ENCODE results near the gene CENPO.
"Not testable (repeated sequence)": the region's sequence is repeated elsewhere in the genome, so short reads cannot be mapped to it uniquely, and the experiment has no call there.

CENPO gene

GRCh38 chr2:24768601-24769000, 24.6 kb upstream of the CENPO start:
- H3K27ac Mint-ChIP-seq, result no peak overlapping the region
- peaks cover 7% of the 10 kb centered on the region for H3K4me1 Mint-ChIP-seq (ENCODE audit: low read depth)
- no peak for DNase-seq (ENCODE audit: low spot score)
- H3K4me3 Mint-ChIP-seq, result no peak overlapping the region
- H3K36me3 Mint-ChIP-seq (ENCODE audit: low read depth), result peaks cover 15% of the 10 kb centered on the region
- no peaks in the 10 kb centered on the region for H3K27me3 Mint-ChIP-seq (ENCODE audit: low read depth)
- H3K9me3 Mint-ChIP-seq, result no peaks in the 10 kb centered on the region

GRCh38 chr2:24771061-24771460, 22.2 kb upstream of the CENPO start:
- no peak overlapping the region for H3K27ac Mint-ChIP-seq
- no peak for DNase-seq (ENCODE audit: low spot score)
- H3K4me1 Mint-ChIP-seq (ENCODE audit: low read depth), result peaks cover 7% of the 10 kb centered on the region
- peaks cover 6% of the 10 kb centered on the region for H3K36me3 Mint-ChIP-seq (ENCODE audit: low read depth)
- no peaks in the 10 kb centered on the region for H3K9me3 Mint-ChIP-seq
- no peak overlapping the region for H3K4me3 Mint-ChIP-seq
- H3K27me3 Mint-ChIP-seq (ENCODE audit: low read depth), result no peaks in the 10 kb centered on the region

GRCh38 chr2:24771764-24772586, 21.2 kb upstream of the CENPO start:
- Mint-ChIP-seq H3K36me3 (ENCODE audit: low read depth) (peaks cover 6% of the 10 kb centered on the region), H3K4me3 (no peak overlapping the region), H3K27ac (no peak overlapping the region), H3K9me3 (no peaks in the 10 kb centered on the region), H3K4me1 (ENCODE audit: low read depth) (no peaks in the 10 kb centered on the region), H3K27me3 (ENCODE audit: low read depth) (peaks cover 6% of the 10 kb centered on the region)
- DNase-seq (ENCODE audit: low spot score), result no peak

- Mint-ChIP-seq H3K4me3 (no peak overlapping the region), H3K4me1 (ENCODE audit: low read depth) (no peaks in the 10 kb centered on the region), H3K27ac (no peak overlapping the region), H3K36me3 (ENCODE audit: low read depth) (peaks cover 6% of the 10 kb centered on the region), H3K27me3 (ENCODE audit: low read depth) (peaks cover 10% of the 10 kb centered on the region), H3K9me3 (no peaks in the 10 kb centered on the region)
- no peak for DNase-seq (ENCODE audit: low spot score)
These were observed 18.9 kb upstream of the CENPO start for GRCh38 chr2:24774373-24774772.

- DNase-seq (ENCODE audit: low spot score), result no peak
- Mint-ChIP-seq H3K27me3 (ENCODE audit: low read depth) (peaks cover 17% of the 10 kb centered on the region), H3K9me3 (no peaks in the 10 kb centered on the region), H3K27ac (no peak overlapping the region), H3K4me1 (ENCODE audit: low read depth) (no peaks in the 10 kb centered on the region), H3K36me3 (ENCODE audit: low read depth) (no peaks in the 10 kb centered on the region), H3K4me3 (no peak overlapping the region)
These were observed 14.1 kb upstream of the CENPO start for GRCh38 chr2:24779116-24779515.

GRCh38 chr2:24783641-24784040, 9.6 kb upstream of the CENPO start:
- H3K27ac Mint-ChIP-seq, result no peak overlapping the region
- H3K9me3 Mint-ChIP-seq, result no peaks in the 10 kb centered on the region
- H3K4me3 Mint-ChIP-seq, result no peak overlapping the region
- H3K36me3 Mint-ChIP-seq (ENCODE audit: low read depth), result no peaks in the 10 kb centered on the region
- H3K4me1 Mint-ChIP-seq (ENCODE audit: low read depth), result no peaks in the 10 kb centered on the region
- no peak for DNase-seq (ENCODE audit: low spot score)
- peaks cover 7% of the 10 kb centered on the region for H3K27me3 Mint-ChIP-seq (ENCODE audit: low read depth)

GRCh38 chr2:24785671-24786321, 7.4 kb upstream of the CENPO start:
- H3K27me3 Mint-ChIP-seq (ENCODE audit: low read depth), result peaks cover 7% of the 10 kb centered on the region
- no peaks in the 10 kb centered on the region for H3K4me1 Mint-ChIP-seq (ENCODE audit: low read depth)
- no peaks in the 10 kb centered on the region for H3K36me3 Mint-ChIP-seq (ENCODE audit: low read depth)
- H3K4me3 Mint-ChIP-seq, result no peak overlapping the region
- no peak overlapping the region for H3K27ac Mint-ChIP-seq
- no peak for DNase-seq (ENCODE audit: low spot score)
- no peaks in the 10 kb centered on the region for H3K9me3 Mint-ChIP-seq

- no peaks in the 10 kb centered on the region for H3K9me3 Mint-ChIP-seq
- no peak for DNase-seq (ENCODE audit: low spot score)
- H3K4me1 Mint-ChIP-seq (ENCODE audit: low read depth), result peaks cover 6% of the 10 kb centered on the region
- peaks cover 3% of the 10 kb centered on the region for H3K27me3 Mint-ChIP-seq (ENCODE audit: low read depth)
- no peak overlapping the region for H3K27ac Mint-ChIP-seq
- no peak overlapping the region for H3K4me3 Mint-ChIP-seq
- H3K36me3 Mint-ChIP-seq (ENCODE audit: low read depth), result no peaks in the 10 kb centered on the region
These were observed 5.7 kb upstream of the CENPO start for GRCh38 chr2:24787532-24787931.

- Mint-ChIP-seq H3K27ac (no peak overlapping the region), H3K27me3 (ENCODE audit: low read depth) (no peaks in the 10 kb centered on the region)
These were observed 4.4 kb upstream of the CENPO start for GRCh38 chr2:24788816-24789215.

GRCh38 chr2:24791452-24791851, 1.8 kb upstream of the CENPO start:
- Mint-ChIP-seq H3K27me3 (ENCODE audit: low read depth) (no peaks in the 10 kb centered on the region), H3K36me3 (ENCODE audit: low read depth) (peaks cover 21% of the 10 kb centered on the region), H3K4me3 (no peak overlapping the region), H3K9me3 (no peaks in the 10 kb centered on the region), H3K27ac (no peak overlapping the region), H3K4me1 (ENCODE audit: low read depth) (peaks cover 22% of the 10 kb centered on the region)
- DNase-seq (ENCODE audit: low spot score), result no peak

More at GRCh38 chr2:24788816-24789215, 4.4 kb upstream of the CENPO start:
- DNase-seq (ENCODE audit: low spot score), result no peak
- no peak overlapping the region for H3K4me3 Mint-ChIP-seq
- H3K36me3 Mint-ChIP-seq (ENCODE audit: low read depth), result peaks cover 2% of the 10 kb centered on the region
- H3K9me3 Mint-ChIP-seq, result no peaks in the 10 kb centered on the region
- H3K4me1 Mint-ChIP-seq (ENCODE audit: low read depth), result peaks cover 7% of the 10 kb centered on the region

GRCh38 chr2:24792542-24792873, 717 bp upstream of the CENPO start:
- Mint-ChIP-seq H3K27ac (peak overlapping the region; percentile 98), H3K4me1 (ENCODE audit: low read depth) (peaks cover 32% of the 10 kb centered on the region), H3K9me3 (peaks cover under 1% of the 10 kb centered on the region), H3K27me3 (ENCODE audit: low read depth) (no peaks in the 10 kb centered on the region), H3K36me3 (ENCODE audit: low read depth) (peaks cover 31% of the 10 kb centered on the region), H3K4me3 (peak overlapping the region; percentile 98)
- DNase-seq (ENCODE audit: low spot score), result no peak

GRCh38 chr2:24793761-24794435, 673 bp downstream of the CENPO start:
- DNase-seq (ENCODE audit: low spot score), result peak; percentile 19
- Mint-ChIP-seq H3K27ac (peak overlapping the region; percentile 98), H3K36me3 (ENCODE audit: low read depth) (peaks cover 43% of the 10 kb centered on the region)

GRCh38 chr2:24797644-24798043, 4.4 kb downstream of the CENPO start:
- H3K9me3 Mint-ChIP-seq, result peaks cover 7% of the 10 kb centered on the region
- H3K36me3 Mint-ChIP-seq (ENCODE audit: low read depth), result peaks cover 71% of the 10 kb centered on the region
- H3K27ac Mint-ChIP-seq, result no peak overlapping the region
- no peak for DNase-seq (ENCODE audit: low spot score)
- H3K4me3 Mint-ChIP-seq, result no peak overlapping the region
- no peaks in the 10 kb centered on the region for H3K27me3 Mint-ChIP-seq (ENCODE audit: low read depth)
- peaks cover 37% of the 10 kb centered on the region for H3K4me1 Mint-ChIP-seq (ENCODE audit: low read depth)

More at GRCh38 chr2:24793761-24794435, 673 bp downstream of the CENPO start:
- peaks cover 7% of the 10 kb centered on the region for H3K9me3 Mint-ChIP-seq
- peaks cover 39% of the 10 kb centered on the region for H3K4me1 Mint-ChIP-seq (ENCODE audit: low read depth)
- H3K4me3 Mint-ChIP-seq, result peak overlapping the region; percentile 98
- no peaks in the 10 kb centered on the region for H3K27me3 Mint-ChIP-seq (ENCODE audit: low read depth)

GRCh38 chr2:24800487-24800886, 7.3 kb downstream of the CENPO start:
- H3K4me3 Mint-ChIP-seq; H3K27me3 Mint-ChIP-seq (ENCODE audit: low read depth); H3K9me3 Mint-ChIP-seq; DNase-seq (ENCODE audit: low spot score); H3K27ac Mint-ChIP-seq: not testable (repeated sequence)
- peaks cover 75% of the 10 kb centered on the region for H3K36me3 Mint-ChIP-seq (ENCODE audit: low read depth)
- peaks cover 32% of the 10 kb centered on the region for H3K4me1 Mint-ChIP-seq (ENCODE audit: low read depth)
